Immature natural killer cell (primary cell): Measurements from ENCODE around the gene ARID1B. TPM values are rescaled to one million over a fixed set of nuclear protein-coding genes. Genes with fewer than 3 reads are reported as not detected.

ENCODE experiments used
- DNase-seq, 3 donors: peaks; one replicate each; pipeline ENCODE4 v3.0.0; 2022; ENCODE audit warnings: mixed read lengths in 1 of 3
- H3K27ac Mint-ChIP-seq, 6 donors: one replicate each; pipeline ENCODE4 v1.8.0; 2020; ENCODE audit warnings: mixed read lengths in 6 of 6, mild to moderate bottlenecking in 5 of 6, inconsistent platforms in 4 of 6, moderate library complexity in 3 of 6
- H3K27me3 Mint-ChIP-seq, 3 donors: one replicate each; pipeline ENCODE4 v1.8.0; 2020 to 2021; ENCODE audit warnings: low read depth in 3 of 3, mild to moderate bottlenecking in 3 of 3, mixed read lengths in 3 of 3, moderate library complexity in 3 of 3, inconsistent platforms in 1 of 3
- H3K36me3 Mint-ChIP-seq, 3 donors: one replicate each; pipeline ENCODE4 v1.8.0; 2020; ENCODE audit warnings: mixed read lengths in 3 of 3, inconsistent platforms in 2 of 3, mild to moderate bottlenecking in 2 of 3
- H3K4me1 Mint-ChIP-seq, 2 donors: one replicate each; pipeline ENCODE4 v1.8.0; 2020; ENCODE audit warnings: inconsistent platforms in 2 of 2, mild to moderate bottlenecking in 2 of 2, mixed read lengths in 2 of 2, moderate library complexity in 1 of 2
- H3K4me3 Mint-ChIP-seq, 5 donors: one replicate each; pipeline ENCODE4 v1.8.0; 2020; ENCODE audit warnings: mild to moderate bottlenecking in 5 of 5, mixed read lengths in 5 of 5, inconsistent platforms in 3 of 5, moderate library complexity in 3 of 5
- H3K9me3 Mint-ChIP-seq, 6 donors: one replicate each; pipeline ENCODE4 v1.8.0; 2020; ENCODE audit warnings: mild to moderate bottlenecking in 6 of 6, mixed read lengths in 6 of 6, inconsistent platforms in 4 of 6, moderate library complexity in 3 of 6
- polyA plus RNA-seq, 3 donors: library from polyadenylated mRNA; unstranded; fragments of 300-500 nt; fragmentation: Illumina TruSeq; gene quantifications; one replicate each; pipeline ENCODE4 v1.2.3, GENCODE V29; 2021

The ARID1B gene
- polyA plus RNA-seq, 3 donors from 2014 or later: 7.6 to 18.1 (median 8.7) TPM

DNA sequence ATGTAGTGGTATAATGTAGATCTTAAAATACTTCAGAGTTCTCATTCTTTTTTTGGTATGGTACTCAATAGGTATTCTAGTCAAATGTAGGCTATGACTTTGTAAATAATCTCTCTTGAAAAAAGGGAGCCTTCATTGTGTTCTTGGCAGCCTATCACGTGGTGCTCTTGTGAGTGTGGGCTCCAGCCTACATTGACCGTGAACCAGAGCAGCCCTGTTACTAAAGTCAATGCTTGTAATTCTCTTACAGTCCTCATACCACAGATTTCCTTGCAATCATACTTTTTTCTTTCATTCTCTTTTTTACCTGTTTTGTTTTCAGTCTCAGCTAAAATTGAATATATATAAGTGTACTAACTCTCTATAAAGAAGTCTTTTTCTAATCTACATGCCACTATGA, 31.1 kb downstream of the ARID1B start:
- Mint-ChIP-seq H3K36me3 (no peaks in the 10 kb centered on the region), H3K4me3 (peak overlapping the region in 4 of 5 donors; percentile 7 to 65 (median 28)), H3K4me1 (peaks cover 88 to 96% of the 10 kb centered on the region in 2 donors), H3K27me3 (peaks cover 0 to 4% (median 0%) of the 10 kb centered on the region in 3 donors), H3K27ac (peak overlapping the region in 2 of 6 donors; percentile 33 to 41), H3K9me3 (no peaks in the 10 kb centered on the region)
- DNase-seq: no peak

DNA sequence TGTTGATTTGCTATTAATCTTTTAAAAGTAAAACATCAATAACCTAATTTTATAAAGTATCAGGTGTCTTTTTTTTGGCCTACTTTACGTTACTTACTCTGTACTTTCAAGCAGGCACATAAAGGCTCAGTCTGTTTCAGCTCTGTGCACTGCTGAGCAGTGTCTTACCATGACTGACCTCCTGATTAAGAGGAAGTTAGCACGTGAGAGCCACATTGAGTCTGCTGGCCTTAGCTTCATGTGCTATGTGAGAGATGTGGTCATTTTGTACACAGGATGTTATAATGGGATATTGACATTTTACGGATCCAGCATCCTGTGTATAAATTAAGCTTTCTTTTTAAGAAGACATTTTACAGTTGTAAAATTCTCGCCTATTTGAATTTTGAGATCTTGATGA, 31.9 kb downstream of the ARID1B start:
- peak overlapping the region in 4 of 6 donors; percentile 3 to 81 (median 39) for H3K27ac Mint-ChIP-seq
- DNase-seq: peak in 2 of 3 donors; percentile 15 to 17
- H3K36me3 Mint-ChIP-seq: no peaks in the 10 kb centered on the region

GRCh38 chr6:156809446-156810178, 32.4 kb downstream of the ARID1B start:
- no peak for DNase-seq
- no peaks in the 10 kb centered on the region for H3K9me3 Mint-ChIP-seq
- peaks cover 0 to 4% (median 0%) of the 10 kb centered on the region in 3 donors for H3K27me3 Mint-ChIP-seq
- no peaks in the 10 kb centered on the region for H3K36me3 Mint-ChIP-seq
- H3K4me1 Mint-ChIP-seq: peaks cover 85 to 96% of the 10 kb centered on the region in 2 donors
- H3K27ac Mint-ChIP-seq: peak overlapping the region in 5 of 6 donors; percentile 36 to 81 (median 49)
- peak overlapping the region; percentile 6 to 66 (median 38) for H3K4me3 Mint-ChIP-seq

More for the DNA sequence above, 31.9 kb downstream of the ARID1B start:
- Mint-ChIP-seq H3K4me3 (peak overlapping the region in 3 of 5 donors; percentile 8 to 66 (median 38)), H3K27me3 (peaks cover 0 to 4% (median 0%) of the 10 kb centered on the region in 3 donors), H3K4me1 (peaks cover 85 to 96% of the 10 kb centered on the region in 2 donors), H3K9me3 (no peaks in the 10 kb centered on the region)

GRCh38 chr6:156814036-156814581, 36.9 kb downstream of the ARID1B start:
- no peak for DNase-seq
- Mint-ChIP-seq H3K27ac (no peak overlapping the region), H3K4me3 (no peak overlapping the region), H3K36me3 (no peaks in the 10 kb centered on the region), H3K4me1 (peaks cover 77 to 93% of the 10 kb centered on the region in 2 donors), H3K27me3 (peaks cover 0 to 4% (median 0%) of the 10 kb centered on the region in 3 donors), H3K9me3 (no peaks in the 10 kb centered on the region)

DNA sequence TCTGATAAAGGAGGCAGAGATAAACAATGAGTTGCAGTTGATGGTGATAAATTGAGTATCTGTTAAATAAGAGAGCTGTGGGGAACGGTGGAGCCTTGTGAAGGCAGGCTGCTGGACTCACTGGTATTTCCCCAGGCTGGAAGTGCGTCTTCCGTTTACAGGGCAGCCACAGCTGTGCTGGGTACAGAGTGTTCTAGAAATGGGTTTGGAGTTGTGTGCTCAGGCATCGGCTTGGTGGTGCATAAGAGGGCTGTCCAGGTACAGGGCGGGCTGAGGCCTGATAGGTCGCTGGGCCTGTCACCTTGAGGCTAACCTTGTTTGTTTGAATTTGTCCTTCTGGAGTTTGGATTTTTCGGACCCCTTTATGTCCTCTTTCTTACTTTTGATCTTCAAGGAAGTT, 39.3 kb downstream of the ARID1B start:
- Mint-ChIP-seq H3K36me3 (no peaks in the 10 kb centered on the region), H3K27me3 (peaks cover 0 to 2% (median 0%) of the 10 kb centered on the region in 3 donors), H3K4me1 (peaks cover 73 to 93% of the 10 kb centered on the region in 2 donors), H3K4me3 (peak overlapping the region in 3 of 5 donors; percentile 4 to 42 (median 6)), H3K9me3 (no peaks in the 10 kb centered on the region), H3K27ac (peak overlapping the region in 2 of 6 donors; percentile 10 to 76)
- DNase-seq: no peak

- Mint-ChIP-seq H3K4me3 (peak overlapping the region in 3 of 5 donors; percentile 15 to 43 (median 19)), H3K4me1 (peaks cover 78 to 95% of the 10 kb centered on the region in 2 donors), H3K27ac (peak overlapping the region in 3 of 6 donors; percentile 42 to 70 (median 60)), H3K27me3 (peaks cover 0 to 2% (median 0%) of the 10 kb centered on the region in 3 donors), H3K36me3 (no peaks in the 10 kb centered on the region), H3K9me3 (no peaks in the 10 kb centered on the region)
- no peak for DNase-seq
Measured at GRCh38 chr6:156820089-156820798, 43.1 kb downstream of the ARID1B start.

DNA sequence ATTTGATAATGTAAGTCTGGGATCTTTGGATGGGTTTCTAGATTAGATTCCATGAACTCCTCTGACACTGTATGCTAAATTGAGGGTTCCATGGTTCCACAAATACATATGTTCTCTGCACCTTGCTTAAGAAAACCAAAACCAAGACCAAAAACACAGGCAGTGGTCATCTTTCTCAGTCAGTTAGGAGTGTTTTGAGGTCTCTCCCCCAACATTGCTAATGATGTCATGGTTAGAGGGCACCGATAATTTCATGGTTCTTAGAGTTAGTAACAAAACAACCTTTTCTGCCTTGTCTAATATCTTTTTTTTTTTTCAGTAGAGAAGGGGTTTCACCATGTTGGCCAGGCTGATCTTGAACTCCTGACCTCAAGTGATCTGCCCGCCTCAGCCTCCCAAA, 44.5 kb downstream of the ARID1B start:
- Mint-ChIP-seq H3K36me3 (no peaks in the 10 kb centered on the region), H3K9me3 (no peaks in the 10 kb centered on the region), H3K4me1 (peaks cover 79 to 95% of the 10 kb centered on the region in 2 donors), H3K27ac (peak overlapping the region in 2 of 6 donors; percentile 36 to 58), H3K4me3 (peak overlapping the region in 4 of 5 donors; percentile 79 to 81 (median 80)), H3K27me3 (peaks cover 0 to 2% (median 0%) of the 10 kb centered on the region in 3 donors)
- DNase-seq: no peak

DNA sequence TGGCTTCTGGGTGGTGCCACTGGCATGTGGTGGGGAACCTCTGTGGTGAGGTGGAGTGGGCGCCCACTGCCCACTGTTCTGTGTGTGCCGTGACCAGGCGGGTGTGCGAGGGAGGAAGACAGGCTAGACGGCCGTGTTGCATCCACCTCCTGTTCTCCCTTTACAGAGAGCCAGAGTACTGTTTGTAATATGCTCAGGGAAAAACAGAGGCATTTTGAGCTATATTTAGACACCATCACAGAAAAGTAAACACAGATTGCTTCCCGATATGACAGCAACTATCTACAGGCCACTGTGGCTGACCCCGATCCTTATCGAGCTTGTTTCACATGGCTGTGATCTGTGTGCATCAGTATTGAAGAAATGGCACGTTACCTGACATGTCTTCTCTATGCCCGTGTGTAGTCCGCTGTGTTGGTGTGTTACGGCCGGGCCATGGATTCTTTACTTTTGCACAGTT, 45.6 kb downstream of the ARID1B start:
- Mint-ChIP-seq H3K4me3 (peak overlapping the region; percentile 56 to 81 (median 79)), H3K4me1 (peaks cover 84 to 97% of the 10 kb centered on the region in 2 donors), H3K9me3 (no peaks in the 10 kb centered on the region), H3K27ac (peak overlapping the region; percentile 15 to 81 (median 58)), H3K36me3 (no peaks in the 10 kb centered on the region), H3K27me3 (peaks cover 2 to 3% (median 2%) of the 10 kb centered on the region in 3 donors)
- DNase-seq: peak in 1 of 3 donors; percentile 12

- H3K36me3 Mint-ChIP-seq: peaks cover 0 to 1% (median 0%) of the 10 kb centered on the region in 3 donors
- DNase-seq: no peak
- peak overlapping the region in 2 of 6 donors; percentile 12 to 76 for H3K27ac Mint-ChIP-seq
- H3K4me1 Mint-ChIP-seq: peaks cover 84 to 96% of the 10 kb centered on the region in 2 donors
- H3K4me3 Mint-ChIP-seq: peak overlapping the region in 2 of 5 donors; percentile 18 to 57
- H3K9me3 Mint-ChIP-seq: no peaks in the 10 kb centered on the region
- H3K27me3 Mint-ChIP-seq: peaks cover 2 to 3% (median 2%) of the 10 kb centered on the region in 3 donors
Measured at GRCh38 chr6:156824142-156824541, 47.0 kb downstream of the ARID1B start.

DNA sequence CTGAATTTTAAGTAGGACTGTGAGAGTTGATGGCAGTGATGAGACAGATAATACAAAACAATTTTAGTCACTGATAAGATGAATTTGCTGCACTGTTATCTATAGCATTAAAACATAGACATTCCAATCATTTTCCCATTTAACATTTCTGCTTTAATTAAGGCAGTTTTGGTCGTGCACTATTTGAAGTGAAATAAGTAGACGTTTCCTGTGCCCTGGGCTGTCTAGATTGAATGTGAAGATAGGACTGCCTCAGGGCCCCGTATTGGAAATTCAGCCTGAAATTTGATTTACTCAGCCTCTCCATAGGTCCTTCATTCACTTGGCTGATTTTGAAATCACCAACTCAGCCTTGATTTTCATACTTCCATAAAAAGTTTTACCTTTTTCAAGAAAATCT, 48.3 kb downstream of the ARID1B start:
- Mint-ChIP-seq H3K4me3 (peak overlapping the region in 4 of 5 donors; percentile 24 to 59 (median 29)), H3K27me3 (peaks cover 2 to 3% (median 2%) of the 10 kb centered on the region in 3 donors), H3K9me3 (no peaks in the 10 kb centered on the region), H3K36me3 (peaks cover 0 to 5% (median 0%) of the 10 kb centered on the region in 3 donors), H3K4me1 (peaks cover 76 to 94% of the 10 kb centered on the region in 2 donors), H3K27ac (peak overlapping the region in 2 of 6 donors; percentile 22 to 50)
- no peak for DNase-seq

DNA sequence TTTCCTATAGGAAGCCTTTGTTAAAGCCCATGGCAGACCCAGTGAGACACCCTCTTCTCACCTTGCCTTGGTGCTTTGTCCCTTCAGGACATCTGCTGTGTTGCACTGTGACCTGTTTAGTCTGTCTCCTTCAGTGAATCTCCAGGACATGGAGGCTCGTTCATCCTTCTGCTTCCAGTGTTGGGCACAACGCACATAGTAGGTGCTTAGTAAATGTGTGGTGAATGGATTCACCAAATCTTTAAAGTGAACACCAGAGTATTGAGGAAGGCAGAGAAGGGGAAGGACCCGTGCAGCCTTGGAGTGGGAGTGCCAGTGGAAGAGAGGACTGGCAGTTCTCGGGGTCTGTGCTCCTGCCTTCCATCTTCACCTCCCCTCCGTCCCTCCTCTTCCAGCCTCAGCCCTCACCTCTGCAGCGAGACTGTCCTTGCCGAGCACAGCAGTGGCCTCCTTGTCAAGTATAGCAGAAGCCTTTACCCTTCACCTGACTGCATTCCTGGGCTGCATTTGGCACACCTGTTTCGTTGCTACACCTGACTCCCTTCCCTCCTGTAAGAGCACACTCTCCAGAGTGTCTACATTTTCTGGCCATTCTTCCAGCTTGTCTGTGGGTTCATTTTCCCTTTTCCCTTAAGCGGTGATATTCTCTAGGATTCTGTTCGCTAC, 49.2 kb downstream of the ARID1B start:
- Mint-ChIP-seq H3K9me3 (no peaks in the 10 kb centered on the region), H3K4me3 (peak overlapping the region in 1 of 5 donors; percentile 3), H3K27ac (peak overlapping the region in 4 of 6 donors; percentile 12 to 39 (median 16)), H3K4me1 (peaks cover 75 to 93% of the 10 kb centered on the region in 2 donors), H3K36me3 (peaks cover 0 to 5% (median 0%) of the 10 kb centered on the region in 3 donors), H3K27me3 (peaks cover 2 to 3% (median 2%) of the 10 kb centered on the region in 3 donors)
- no peak for DNase-seq

DNA sequence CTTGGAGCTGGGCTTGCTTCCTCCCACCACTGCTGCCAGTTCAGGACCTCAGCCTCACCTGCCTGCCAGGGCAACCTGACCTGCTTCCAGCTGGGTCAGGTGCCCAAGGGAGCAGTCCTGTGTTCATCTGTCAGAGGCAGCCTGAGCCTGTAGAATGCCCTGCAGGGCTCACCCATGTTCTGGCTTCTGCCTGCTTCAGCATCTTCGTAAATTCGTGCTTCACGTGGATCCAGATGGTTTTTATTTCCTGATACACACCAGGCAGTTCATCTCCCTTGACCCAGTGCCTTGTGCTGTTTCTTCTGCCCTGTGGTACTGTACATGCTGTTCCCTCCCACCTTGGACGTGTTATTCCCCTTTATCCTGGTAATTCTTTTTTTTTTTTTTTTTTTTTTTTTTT, 50.2 kb downstream of the ARID1B start:
- no peaks in the 10 kb centered on the region for H3K9me3 Mint-ChIP-seq
- peaks cover 2 to 3% (median 2%) of the 10 kb centered on the region in 3 donors for H3K27me3 Mint-ChIP-seq
- no peak for DNase-seq
- H3K4me3 Mint-ChIP-seq: peak overlapping the region in 1 of 5 donors; percentile 30
- peaks cover 73 to 93% of the 10 kb centered on the region in 2 donors for H3K4me1 Mint-ChIP-seq
- peaks cover 0 to 5% (median 0%) of the 10 kb centered on the region in 3 donors for H3K36me3 Mint-ChIP-seq
- peak overlapping the region in 5 of 6 donors; percentile 4 to 65 (median 21) for H3K27ac Mint-ChIP-seq

- peaks cover 69 to 93% of the 10 kb centered on the region in 2 donors for H3K4me1 Mint-ChIP-seq
- no peak overlapping the region for H3K4me3 Mint-ChIP-seq
- no peaks in the 10 kb centered on the region for H3K9me3 Mint-ChIP-seq
- H3K27ac Mint-ChIP-seq: peak overlapping the region in 3 of 6 donors; percentile 9 to 62 (median 46)
- peaks cover 0 to 5% (median 0%) of the 10 kb centered on the region in 3 donors for H3K36me3 Mint-ChIP-seq
- peaks cover 0 to 3% (median 2%) of the 10 kb centered on the region in 3 donors for H3K27me3 Mint-ChIP-seq
- no peak for DNase-seq
Measured at GRCh38 chr6:156828280-156828703, 51.1 kb downstream of the ARID1B start.
